ENCODE data around the gene C9orf78. TPM values are rescaled to one million over a fixed set of nuclear protein-coding genes. Genes with fewer than 3 reads are reported as not detected.

The C9orf78 gene
- total and polyA plus RNA-seq, 9 of the 15 experiments (the other 6 are each of a cell fraction or from before 2014, with no cell fraction given), result 94.6 to 266 (median 202) TPM

DNA sequence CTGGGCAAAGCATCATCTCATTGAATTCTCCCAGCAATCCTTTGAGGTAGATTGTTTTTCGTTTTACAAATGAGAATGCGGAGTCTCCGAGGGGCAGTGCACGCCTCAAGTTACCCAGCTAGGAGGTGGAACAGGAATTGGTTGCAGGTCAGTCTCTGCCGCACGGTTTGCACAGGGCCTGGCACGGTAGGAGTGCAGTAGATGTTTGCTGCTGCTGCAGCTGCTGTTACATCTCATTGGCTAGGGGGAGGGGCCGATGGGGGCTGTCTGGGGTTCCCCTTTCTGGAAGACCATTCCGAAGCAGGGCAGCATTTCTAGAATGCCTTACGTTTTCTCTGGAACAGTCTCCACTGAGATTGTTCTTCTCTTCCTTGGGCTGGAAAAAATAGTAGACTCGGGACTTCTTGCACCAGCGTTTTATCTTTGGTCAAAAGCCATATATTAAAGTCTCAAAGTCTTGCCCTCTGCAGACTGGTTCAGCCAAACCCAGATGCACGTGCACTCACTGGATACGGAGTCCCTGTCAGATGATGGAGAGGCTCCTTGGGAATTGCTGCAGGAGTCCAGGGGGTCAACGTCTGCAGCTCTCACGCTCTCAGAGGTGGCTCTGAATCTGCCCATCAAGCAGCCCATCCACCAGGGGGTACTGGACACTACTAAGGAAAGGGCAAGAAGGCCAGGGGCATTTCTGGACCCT, 1.4 kb upstream of the C9orf78 start:
- no peaks in the 10 kb centered on the region for H4K20me1 ChIP-seq (replicated peaks; ENCODE audit: control insufficient read depth, insufficient read depth, low read length)
- CTCF ChIA-PET (ENCODE audit: low intra/inter-chr PET ratio), result no interaction called here
- peaks cover 45 to 48% of the 10 kb centered on the region in 2 experiments for H3K4me1 ChIP-seq (replicated peaks in 1 of 2; ENCODE audit: control insufficient read depth in 2 of 2, insufficient read depth in 2 of 2, low read length in 2 of 2)
- H3K79me2 ChIP-seq (ENCODE audit: control insufficient read depth, insufficient read depth, low read length), result peaks cover 78% of the 10 kb centered on the region
- no peaks in the 10 kb centered on the region for H3K27me3 ChIP-seq (ENCODE audit: control insufficient read depth in 2 of 2, insufficient read depth in 2 of 2, low read length in 2 of 2)
- in situ Hi-C loops (cut with MboI), result no loop called here
- peak overlapping the region; percentile 89 for H3K4me2 ChIP-seq (ENCODE audit: insufficient read depth, low read length)
- H3K9me3 ChIP-seq (replicated peaks; ENCODE audit: control insufficient read depth, insufficient read depth, low read depth, low read length), result no peaks in the 10 kb centered on the region
- peak in 2 of 4 experiments; percentile 43 to 63 for DNase-seq (ENCODE audit: extremely low read depth in 1 of 4, low spot score in 3 of 4)
- POLR2A ChIA-PET, result interaction anchor here (0.6 to 5.5 kb wide), 8 partner anchors 8 to 352 kb away, joined by 3 to 39 read pairs (median 5); no protein-coding TSS in a partner anchor
- BruUV-seq (replicated peaks), result no TSS peak
- peak overlapping the region; percentile 80 for H3K27ac ChIP-seq (ENCODE audit: extremely low read depth, low read depth, low read length)
- no peak overlapping the region for H2AFZ ChIP-seq (ENCODE audit: low read depth, low read length)
- ATAC-seq, result peak; percentile 7; the same call in 2 of the 3 replicates
- H3K9me1 ChIP-seq (ENCODE audit: control insufficient read depth, insufficient read depth, low read length), result peaks cover 9% of the 10 kb centered on the region
- intact Hi-C loops (cut with micrococcal nuclease), result no loop called here
- H3K36me3 ChIP-seq (ENCODE audit: control insufficient read depth, insufficient read depth, low read length), result peaks cover 48% of the 10 kb centered on the region
- peak overlapping the region; percentile 90 for H3K4me3 ChIP-seq
- WGBS (ENCODE audit: insufficient coverage, low coverage, missing lambda C conversion rate), result 18% methylated on average over 16 of the region's 16 CpGs
- H3K9ac ChIP-seq (ENCODE audit: insufficient read depth in 1 of 2, low read depth in 2 of 2, low read length in 2 of 2), result peak overlapping the region; percentile 88 to 97
- no peak for FAIRE-seq
- 0 out of 2 replicates have a peak, but pooled peaks have one; percentile 28 for TF ChIP-seq HBP1 (CRISPR knock-in tag; IDR thresholded peaks at IDR 0.05)
- TF ChIP-seq SPI1 (IDR thresholded peaks at IDR 0.05; ENCODE audit: borderline replicate concordance, low read depth, low read length), result peak; percentile 88
- TF ChIP-seq HDGF (IDR thresholded peaks at IDR 0.05), result no peak
- TF ChIP-seq KDM5B (IDR thresholded peaks at IDR 0.05; ENCODE audit: insufficient replicate concordance, low read depth, low read length), result no peak
- peak in 1 of 2 experiments; percentile 67; a peak in 1 of 4 replicates for TF ChIP-seq ARNT (IDR thresholded peaks at IDR 0.05)
- TF ChIP-seq PKNOX1 (IDR thresholded peaks at IDR 0.05), result 0 out of 2 replicates have a peak, but pooled peaks have one; percentile 12
- TF ChIP-seq POLR2AphosphoS5 (IDR thresholded peaks at IDR 0.05; ENCODE audit: control insufficient read depth, insufficient read depth, low read depth, low read length), result 0 out of 2 replicates have a peak, but pooled peaks have one; percentile 35
- no peak for TF ChIP-seq RFX1 (IDR thresholded peaks at IDR 0.05)
- no peak for TF ChIP-seq MYC (IDR thresholded peaks at IDR 0.05; ENCODE audit: low read depth, low read length)
- 0 out of 2 replicates have a peak, but pooled peaks have one; percentile 8 for TF ChIP-seq MYC (CRISPR knock-in tag; IDR thresholded peaks at IDR 0.05; ENCODE audit: borderline replicate concordance, low read depth)
- 0 out of 6 replicates have a peak, but pooled peaks of 1 of the 3 experiments have one; percentile 27 for TF ChIP-seq CTCF (IDR thresholded peaks at IDR 0.05 in 2 of 3, conservative IDR thresholded peaks at IDR 0.05 in 1 of 3; ENCODE audit: insufficient read depth in 2 of 3, low read depth in 1 of 3, low read length in 3 of 3)
- 0 out of 4 replicates have a peak, but pooled peaks of 1 of the 2 experiments have one; percentile 3 for TF ChIP-seq RAD21 (CRISPR knock-in tag; conservative IDR thresholded peaks at IDR 0.05 in 1 of 2, IDR thresholded peaks at IDR 0.05 in 1 of 2)
- TF ChIP-seq EP300 (IDR thresholded peaks at IDR 0.05; ENCODE audit: low read length), result no peak
- TF ChIP-seq, protein P1, sequence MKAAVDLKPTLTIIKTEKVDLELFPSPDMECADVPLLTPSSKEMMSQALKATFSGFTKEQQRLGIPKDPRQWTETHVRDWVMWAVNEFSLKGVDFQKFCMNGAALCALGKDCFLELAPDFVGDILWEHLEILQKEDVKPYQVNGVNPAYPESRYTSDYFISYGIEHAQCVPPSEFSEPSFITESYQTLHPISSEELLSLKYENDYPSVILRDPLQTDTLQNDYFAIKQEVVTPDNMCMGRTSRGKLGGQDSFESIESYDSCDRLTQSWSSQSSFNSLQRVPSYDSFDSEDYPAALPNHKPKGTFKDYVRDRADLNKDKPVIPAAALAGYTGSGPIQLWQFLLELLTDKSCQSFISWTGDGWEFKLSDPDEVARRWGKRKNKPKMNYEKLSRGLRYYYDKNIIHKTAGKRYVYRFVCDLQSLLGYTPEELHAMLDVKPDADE (conservative IDR thresholded peaks at IDR 0.05; ENCODE audit: control insufficient read depth, low read depth, low read length), result 0 out of 2 replicates have a peak, but pooled peaks have one; percentile 57
- TF ChIP-seq HNRNPLL (IDR thresholded peaks at IDR 0.05; ENCODE audit: low read depth, low read length, poor library complexity, severe bottlenecking), result peak; percentile 12
